Right ventricle myocardium superior (tissue), 1 donor: Measurements from ENCODE around the gene ATP6V1D. TPM values are rescaled to one million over a fixed set of nuclear protein-coding genes. Genes with fewer than 3 reads are reported as not detected.
"Not testable (repeated sequence)": the region's sequence is repeated elsewhere in the genome, so short reads cannot be mapped to it uniquely, and the experiment has no call there.

Experiments used
- ATAC-seq: fragments of 200-7000 bp; cut with Tn5 transposase; one replicate; pipeline ENCODE4 v1.9.1; 2020; ENCODE audit warnings: mild to moderate bottlenecking; ENCODE audit not compliant: poor library complexity
- DNase-seq: peaks from one replicate; pipeline ENCODE4 v3.0.0-alpha.2; 2020
- intact Hi-C: fragments of 100-400 bp; cut with DNase I; formaldehyde crosslinking; loops from one replicate; pipeline ENCODE4 v1.11.2; 2022
- long read RNA-seq: library from polyadenylated mRNA; unstranded; transcript quantifications from one replicate; pipeline ENCODE4 v2.0.0, GENCODE V29; 2021
- total RNA-seq: library from RNA; stranded (reverse); fragmentation: NEBNext Ultra II Directional; extraction: Animal tissue kit (Norgen Biotek cat#: 25700); gene quantifications from one replicate; pipeline ENCODE4 v1.2.1, GENCODE V29; 2021
- donor health status: DM: no; HTN: yes; CAD: no; lungs with severe emphysema.

The ATP6V1D gene
- total RNA-seq: 154 TPM
- long read RNA-seq, transcript ATP6V1D-201 (9 exons, 1,845 nt): major isoform, 122 of 123 reads
- long read RNA-seq, partial matches to known transcripts: 1 of 123 reads
- long read RNA-seq, other reads (novel, unspliced or antisense): 0 of 123 reads

DNA sequence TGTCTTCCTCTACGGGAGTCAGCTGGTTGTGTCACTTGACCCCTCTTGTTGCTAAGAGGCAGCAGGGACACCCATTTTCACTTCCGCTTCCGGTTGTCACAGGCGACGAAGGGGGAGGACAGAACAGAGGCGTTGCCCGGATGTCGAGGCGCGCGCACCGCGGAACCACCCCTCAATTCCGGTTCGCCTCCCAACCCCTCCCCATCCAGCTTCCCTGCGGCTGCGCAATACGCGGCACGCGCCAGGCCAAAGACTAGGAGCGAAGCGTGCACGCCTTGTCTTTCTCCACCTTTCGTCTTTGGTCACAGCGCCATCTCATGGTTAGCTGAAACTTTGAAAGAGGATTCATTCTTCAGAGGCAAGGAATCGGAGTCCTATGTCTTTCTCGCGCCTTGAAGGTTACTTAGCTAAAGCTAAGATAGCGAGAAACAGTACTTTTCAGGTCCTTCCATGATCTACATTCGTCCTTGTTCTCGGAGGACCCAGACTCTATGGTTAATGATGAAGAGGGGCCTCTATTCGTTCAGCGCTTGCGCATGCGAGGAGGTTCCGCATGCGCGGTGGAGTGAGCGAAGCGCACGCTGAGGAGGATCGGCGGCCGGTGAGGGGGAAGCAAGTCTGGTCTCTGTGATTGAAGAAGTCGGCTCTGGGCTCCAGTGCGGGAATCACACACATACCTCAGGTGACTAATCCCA is at the start of gene ATP6V1D, which contains the start of gene EIF2S1:
Gene ATP6V1D (minus strand): TSS at position 30 of the 695 bp plus-strand sequence. CDS start 106 bp downstream, outside the sequence.
Gene EIF2S1 (plus strand): TSS at position 554 of the 695 bp plus-strand sequence. CDS start 4,440 bp downstream, outside the sequence.
- DNase-seq: peak; percentile 100
- intact Hi-C loops: no loop called here
- ATAC-seq: peak; percentile 99

DNA sequence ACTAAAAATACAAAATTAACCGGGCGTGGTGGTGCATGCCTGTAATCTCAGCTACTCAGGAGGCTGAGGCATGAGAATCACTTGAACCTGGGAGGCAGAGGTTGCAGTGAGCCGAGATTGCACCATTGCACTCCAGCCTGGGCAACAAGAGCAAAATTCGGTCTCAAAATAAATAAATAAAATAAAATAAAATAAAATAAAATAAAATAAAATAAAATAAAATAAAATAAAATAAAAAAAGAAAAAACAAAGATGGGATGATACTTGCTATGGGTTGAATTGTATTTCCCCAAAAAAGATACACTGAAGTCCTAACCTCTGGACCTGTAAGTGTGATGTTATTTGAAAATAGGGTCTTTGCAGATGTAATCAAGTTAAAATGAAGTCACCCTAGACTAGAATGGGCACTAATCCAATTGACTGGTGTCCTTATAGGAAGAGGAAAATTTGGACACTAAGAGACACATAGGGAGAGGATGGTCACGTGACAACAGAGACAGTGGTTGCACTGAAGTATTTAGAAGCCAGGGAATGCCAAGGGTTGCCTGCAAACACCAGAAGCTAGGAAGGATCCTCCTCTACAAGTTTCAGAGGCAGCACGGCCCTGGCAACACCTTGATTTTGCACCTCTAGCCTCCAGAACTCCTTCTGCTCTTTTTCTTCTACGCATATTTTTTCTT is 48.7 kb upstream of the ATP6V1D start:
- DNase-seq, intact Hi-C loops, ATAC-seq: not testable (repeated sequence)

GRCh38 chr14:67405771-67406170 is 46.2 kb upstream of the ATP6V1D start:
- ATAC-seq: no peak
- intact Hi-C loops: no loop called here

GRCh38 chr14:67400434-67400833 is 40.8 kb upstream of the ATP6V1D start:
- no peak for ATAC-seq
- intact Hi-C loops: no loop called here
- DNase-seq: no peak

More at GRCh38 chr14:67405771-67406170, 46.2 kb upstream of the ATP6V1D start:
- no peak for DNase-seq

DNA sequence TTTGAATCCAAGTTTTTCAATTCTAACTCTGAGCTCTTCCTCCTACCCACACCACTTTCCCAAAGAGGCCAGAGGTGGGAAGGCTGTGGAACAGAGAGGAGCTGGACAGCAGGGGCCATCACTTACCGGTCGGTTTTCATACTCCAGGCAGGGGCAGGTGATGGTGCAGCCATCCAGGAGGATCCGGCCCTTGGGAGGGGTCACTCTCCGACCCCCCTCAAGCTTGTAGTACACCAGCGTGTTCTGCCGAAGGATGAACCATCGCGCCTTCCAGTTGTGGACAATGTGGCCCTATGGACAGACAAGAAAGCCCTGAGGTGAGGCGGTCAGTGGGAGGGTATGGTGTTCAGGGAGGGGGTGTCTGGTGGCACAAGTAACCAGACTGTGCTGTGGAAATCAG is 37.9 kb upstream of the ATP6V1D start:
- DNase-seq (no peak), ATAC-seq (no peak)
- intact Hi-C loops: no loop called here

DNA sequence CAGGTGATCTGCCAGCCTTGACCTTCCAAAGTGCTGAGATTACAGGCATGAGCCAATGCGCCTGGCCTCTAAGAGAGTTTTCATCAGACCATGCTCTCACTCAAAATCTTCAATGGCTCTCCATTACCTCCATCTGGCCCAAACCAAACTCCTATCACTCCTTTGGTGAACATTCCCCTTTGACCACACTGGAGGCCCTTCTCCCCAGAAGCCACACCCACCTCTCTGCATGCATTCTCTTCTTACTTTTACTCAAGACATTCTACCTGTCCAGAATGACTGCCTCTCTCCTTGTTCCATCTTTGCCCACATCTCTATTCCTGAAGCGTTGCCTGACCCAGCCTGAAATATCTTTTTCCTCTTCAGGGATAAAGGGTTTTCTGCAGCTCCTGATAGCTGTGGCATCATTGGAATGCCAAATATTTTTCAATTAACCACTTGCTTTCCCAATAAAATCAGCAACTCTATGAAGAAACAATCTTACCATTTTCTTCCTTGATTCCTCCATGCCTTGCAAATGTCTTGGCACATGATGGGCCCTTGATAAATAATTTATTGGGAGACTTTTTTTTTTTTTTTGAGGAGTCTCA is 36.9 kb upstream of the ATP6V1D start:
- intact Hi-C loops: no loop called here
- DNase-seq (no peak), ATAC-seq (no peak)

DNA sequence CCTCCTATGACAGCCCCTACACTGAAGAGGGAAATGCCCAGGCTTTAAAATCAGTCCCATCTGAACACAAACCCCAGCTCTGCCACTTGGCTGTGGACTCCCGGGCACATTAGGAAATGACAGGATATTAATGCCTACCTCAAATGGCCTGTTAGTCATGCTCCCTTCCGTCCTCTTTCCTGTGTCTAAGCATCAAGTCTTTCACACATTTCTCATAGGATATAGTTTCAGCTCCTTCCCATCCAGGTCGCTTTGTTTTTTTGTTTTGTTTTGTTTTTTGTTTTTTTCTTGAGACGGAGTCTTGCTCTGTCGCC is 36.2 kb upstream of the ATP6V1D start:
- DNase-seq (no peak), ATAC-seq (no peak)
- intact Hi-C loops: no loop called here

- intact Hi-C loops: no loop called here
- DNase-seq (no peak), ATAC-seq (no peak)
Observed at GRCh38 chr14:67395086-67395875, 35.7 kb upstream of the ATP6V1D start.

- intact Hi-C loops: no loop called here
- ATAC-seq (no peak), DNase-seq (no peak)
Observed at GRCh38 chr14:67393689-67394088, 34.1 kb upstream of the ATP6V1D start.

DNA sequence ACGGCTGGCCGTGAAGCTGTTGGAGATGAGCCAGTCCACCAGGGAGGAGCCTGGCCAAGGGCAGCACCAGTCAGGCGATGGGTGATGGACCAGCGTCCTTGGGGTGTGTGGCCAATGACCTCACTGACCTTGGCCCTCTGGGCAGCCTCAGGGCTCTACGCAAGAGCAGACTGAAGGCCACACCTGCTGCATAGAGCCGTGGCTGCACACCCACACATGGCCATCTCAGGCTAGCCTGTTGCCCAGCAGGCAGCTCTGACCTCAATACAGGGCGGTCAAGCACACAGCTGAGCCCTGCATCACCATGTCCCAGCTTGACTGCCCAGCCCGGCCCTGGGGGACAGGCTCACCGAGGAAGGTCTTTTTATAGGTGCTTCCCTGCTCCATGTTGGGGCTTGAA is 33.2 kb upstream of the ATP6V1D start:
- ATAC-seq: no peak
- intact Hi-C loops: no loop called here
- DNase-seq: no peak

DNA sequence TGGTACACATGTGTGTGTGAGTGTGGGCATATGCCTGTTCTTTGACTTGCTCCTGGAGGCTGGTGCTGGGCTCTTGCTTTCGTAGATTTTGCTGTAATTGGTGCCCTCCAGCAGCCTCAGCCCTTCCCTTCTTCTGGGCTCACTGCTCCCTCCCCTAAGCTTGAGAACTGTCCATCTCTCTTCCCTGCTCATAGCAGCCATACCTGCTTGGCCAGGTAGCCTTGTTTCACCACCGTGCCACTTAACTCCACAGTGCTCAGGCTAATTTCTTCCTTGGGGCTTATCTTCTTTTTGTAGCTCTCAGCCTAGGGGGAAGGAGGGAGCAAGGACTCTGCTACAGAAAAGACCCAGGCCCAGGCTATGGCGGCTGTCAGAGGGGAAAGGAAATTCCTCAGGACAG is 32.5 kb upstream of the ATP6V1D start:
- DNase-seq (no peak), ATAC-seq (no peak)
- intact Hi-C loops: no loop called here

DNA sequence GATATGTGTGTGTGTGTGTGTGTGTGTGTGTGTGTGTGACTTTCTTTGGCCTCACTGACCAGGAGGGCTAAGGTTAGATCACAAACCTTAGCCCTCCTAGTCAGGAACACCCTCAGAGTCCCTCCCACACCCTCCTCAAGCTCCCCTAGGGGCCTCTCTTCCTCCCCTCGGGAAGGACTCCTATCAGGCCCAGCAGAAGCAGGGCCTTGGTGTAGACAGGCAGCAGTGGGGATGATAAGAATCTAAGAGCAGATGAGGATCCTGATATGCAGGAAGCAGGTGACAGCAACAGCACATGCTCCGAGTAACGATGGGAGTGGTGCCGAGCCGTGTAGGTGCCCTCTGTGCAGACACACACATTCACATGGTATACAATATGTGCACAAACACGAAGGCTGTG is 31.7 kb upstream of the ATP6V1D start:
- no peak for ATAC-seq
- DNase-seq: no peak
- intact Hi-C loops: no loop called here

DNA sequence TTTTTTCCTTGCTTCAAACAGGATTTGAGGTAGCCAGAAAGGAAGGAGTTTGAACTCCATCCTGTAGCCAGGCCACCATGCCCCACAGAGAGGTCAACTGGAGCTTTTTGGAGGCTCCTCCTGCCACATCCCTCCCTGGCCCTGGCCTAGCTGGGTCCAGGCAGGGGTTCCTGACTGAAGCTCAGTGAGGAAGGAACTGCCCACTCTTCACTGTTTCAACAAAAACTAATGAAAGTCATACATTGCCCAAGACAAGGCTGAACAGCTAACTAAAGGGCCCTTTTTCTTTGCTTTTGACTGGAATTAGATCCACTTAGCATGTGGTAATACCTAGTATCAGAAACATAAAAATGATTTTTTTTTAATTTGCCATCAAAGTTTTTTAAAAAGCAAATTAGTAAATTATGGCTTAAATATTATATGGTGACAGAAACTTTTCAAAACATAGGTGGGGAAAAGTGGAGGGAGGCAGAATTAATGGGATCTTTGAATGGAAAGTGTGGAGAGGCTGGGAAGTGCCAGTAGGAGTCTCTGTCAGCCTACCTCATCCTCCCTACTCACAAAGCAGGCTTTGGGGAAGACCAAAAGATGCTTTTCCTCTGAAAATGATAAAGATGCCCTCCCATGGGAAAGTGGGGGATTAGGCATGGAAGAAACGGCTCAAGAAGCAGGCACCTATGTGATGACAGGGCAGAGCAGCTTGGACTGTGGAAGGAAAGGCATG is 30.4 kb upstream of the ATP6V1D start:
- no peak for DNase-seq
- intact Hi-C loops: no loop called here
- no peak for ATAC-seq

- ATAC-seq (no peak), DNase-seq (no peak)
- intact Hi-C loops: no loop called here
Observed at GRCh38 chr14:67389275-67389674, 29.7 kb upstream of the ATP6V1D start.

DNA sequence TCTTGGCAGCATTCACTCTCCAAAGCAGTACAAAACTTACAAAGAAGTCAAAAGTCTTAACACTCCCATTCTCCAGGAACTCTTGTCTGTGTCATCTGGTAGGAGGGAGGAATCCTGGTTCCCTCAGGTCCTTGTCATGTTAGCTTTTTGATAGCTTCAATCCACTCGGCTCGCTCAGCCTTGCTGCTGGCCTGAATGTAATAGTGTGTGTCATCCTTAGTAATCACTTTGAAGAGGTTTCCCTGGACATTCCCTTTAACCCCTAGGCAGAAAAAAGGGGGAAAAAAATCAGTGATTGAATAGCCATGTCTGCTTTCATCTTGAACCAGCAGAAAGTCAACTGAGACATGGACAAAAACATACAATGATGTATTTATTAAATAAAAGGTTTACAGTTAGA is 27.6 kb upstream of the ATP6V1D start:
- intact Hi-C loops: no loop called here
- DNase-seq (no peak), ATAC-seq (no peak)

GRCh38 chr14:67385618-67386017 is 26.0 kb upstream of the ATP6V1D start:
- DNase-seq (no peak), ATAC-seq (no peak)
- intact Hi-C loops: no loop called here

DNA sequence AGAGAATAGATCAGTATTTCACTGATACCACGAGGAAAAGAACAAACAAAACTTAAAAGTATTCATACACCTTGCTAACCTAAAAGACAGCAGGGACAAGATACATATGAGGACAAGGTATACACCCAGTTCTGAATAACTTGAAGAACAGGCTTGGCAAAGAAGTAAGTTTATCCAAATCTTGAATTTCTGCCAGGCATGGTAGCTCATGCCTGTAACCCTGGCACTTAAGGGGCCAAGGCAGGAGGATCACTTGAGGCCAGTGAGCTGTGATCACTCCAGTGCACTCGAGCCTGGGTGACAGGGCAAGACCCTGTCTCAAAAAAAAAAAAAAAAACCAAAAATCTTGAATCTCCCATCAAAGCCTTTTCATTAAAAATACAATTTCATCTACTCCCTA is 25.5 kb upstream of the ATP6V1D start:
- DNase-seq (no peak), ATAC-seq (peak; percentile 83)
- intact Hi-C loops: no loop called here

DNA sequence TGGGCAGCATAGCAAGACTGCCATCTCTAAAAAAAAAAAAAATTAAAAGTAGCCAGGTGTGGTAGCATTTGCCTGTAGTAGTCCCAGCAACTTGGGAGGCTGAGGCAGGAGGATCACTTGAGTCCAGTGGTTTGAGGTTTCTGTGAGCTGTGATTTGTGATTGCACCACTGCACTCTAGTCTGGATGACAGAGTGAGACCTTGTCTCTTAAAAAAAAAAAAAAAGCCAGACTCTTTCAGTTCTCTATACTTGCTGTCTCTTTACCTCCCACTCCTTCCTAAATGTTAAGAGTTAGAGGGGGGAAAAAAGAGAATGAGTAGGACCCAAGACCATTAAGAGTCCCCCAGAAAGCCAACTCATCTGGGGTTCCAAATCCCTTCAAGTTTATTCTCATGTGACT is 18.3 kb upstream of the ATP6V1D start:
- no peak for DNase-seq
- intact Hi-C loops: no loop called here
- no peak for ATAC-seq

DNA sequence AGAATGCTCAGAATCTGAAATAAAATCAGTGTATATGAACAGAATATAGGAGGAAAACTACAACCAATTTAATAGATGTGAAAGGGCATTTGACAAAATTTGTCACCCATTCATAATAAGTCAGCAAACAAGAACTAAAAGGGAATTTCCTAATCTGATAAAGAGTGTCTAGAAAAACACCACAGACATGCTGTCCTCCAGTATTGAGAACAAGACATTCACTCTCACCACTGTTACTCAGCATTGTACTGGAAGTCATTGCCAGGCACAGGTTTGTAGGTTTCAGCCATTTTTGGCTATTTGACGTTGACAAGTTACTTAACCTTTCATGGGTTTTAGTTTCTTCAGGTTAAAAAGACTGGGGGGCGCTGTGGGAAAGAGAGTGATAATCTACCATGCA is 13.7 kb upstream of the ATP6V1D start:
- ATAC-seq: no peak
- intact Hi-C loops: no loop called here
- no peak for DNase-seq
